Measurements from ENCODE around the gene SYK. TPM values are rescaled to one million over a fixed set of nuclear protein-coding genes. Genes with fewer than 3 reads are reported as not detected.

The SYK gene
- total RNA-seq, 1 donor from 2014 or later, result 10.7 TPM

- Mint-ChIP-seq H3K27me3 (ENCODE audit: unreplicated experiment) (no peaks in the 10 kb centered on the region), H3K27ac (ENCODE audit: unreplicated experiment) (no peak overlapping the region), H3K4me3 (ENCODE audit: unreplicated experiment) (no peak overlapping the region), H3K36me3 (ENCODE audit: unreplicated experiment) (peaks cover 6% of the 10 kb centered on the region), H3K4me1 (ENCODE audit: low read depth, unreplicated experiment) (no peaks in the 10 kb centered on the region), H3K9me3 (ENCODE audit: unreplicated experiment) (no peaks in the 10 kb centered on the region)
- no peak for DNase-seq
- no peak for TF ChIP-seq CTCF (IDR thresholded peaks at IDR 0.05; ENCODE audit: partially characterized antibody, unreplicated experiment)
These were observed 39.6 kb downstream of the SYK start for GRCh38 chr9:90841213-90841612.

GRCh38 chr9:90841615-90842014 lies 40.0 kb downstream of the SYK start:
- peaks cover 6% of the 10 kb centered on the region for H3K36me3 Mint-ChIP-seq (ENCODE audit: unreplicated experiment)

GRCh38 chr9:90842176-90842777 lies 40.7 kb downstream of the SYK start:
- Mint-ChIP-seq H3K9me3 (ENCODE audit: unreplicated experiment) (no peaks in the 10 kb centered on the region), H3K4me3 (ENCODE audit: unreplicated experiment) (no peak overlapping the region), H3K27ac (ENCODE audit: unreplicated experiment) (no peak overlapping the region), H3K4me1 (ENCODE audit: low read depth, unreplicated experiment) (no peaks in the 10 kb centered on the region), H3K36me3 (ENCODE audit: unreplicated experiment) (peaks cover 2% of the 10 kb centered on the region), H3K27me3 (ENCODE audit: unreplicated experiment) (no peaks in the 10 kb centered on the region)
- DNase-seq, result no peak
- no peak for TF ChIP-seq CTCF (IDR thresholded peaks at IDR 0.05; ENCODE audit: partially characterized antibody, unreplicated experiment)

More at GRCh38 chr9:90841615-90842014, 40.0 kb downstream of the SYK start:
- TF ChIP-seq CTCF (IDR thresholded peaks at IDR 0.05; ENCODE audit: partially characterized antibody, unreplicated experiment), result no peak
- no peaks in the 10 kb centered on the region for H3K27me3 Mint-ChIP-seq (ENCODE audit: unreplicated experiment)
- no peak for DNase-seq
- H3K9me3 Mint-ChIP-seq (ENCODE audit: unreplicated experiment), result no peaks in the 10 kb centered on the region
- no peak overlapping the region for H3K4me3 Mint-ChIP-seq (ENCODE audit: unreplicated experiment)
- H3K27ac Mint-ChIP-seq (ENCODE audit: unreplicated experiment), result no peak overlapping the region
- no peaks in the 10 kb centered on the region for H3K4me1 Mint-ChIP-seq (ENCODE audit: low read depth, unreplicated experiment)

GRCh38 chr9:90842996-90843395 lies 41.4 kb downstream of the SYK start:
- TF ChIP-seq CTCF (IDR thresholded peaks at IDR 0.05; ENCODE audit: partially characterized antibody, unreplicated experiment), result no peak
- DNase-seq, result no peak
- H3K27me3 Mint-ChIP-seq (ENCODE audit: unreplicated experiment), result no peaks in the 10 kb centered on the region
- H3K4me1 Mint-ChIP-seq (ENCODE audit: low read depth, unreplicated experiment), result no peaks in the 10 kb centered on the region
- no peak overlapping the region for H3K4me3 Mint-ChIP-seq (ENCODE audit: unreplicated experiment)
- no peaks in the 10 kb centered on the region for H3K36me3 Mint-ChIP-seq (ENCODE audit: unreplicated experiment)
- H3K27ac Mint-ChIP-seq (ENCODE audit: unreplicated experiment), result no peak overlapping the region
- no peaks in the 10 kb centered on the region for H3K9me3 Mint-ChIP-seq (ENCODE audit: unreplicated experiment)

GRCh38 chr9:90843525-90843924 lies 41.9 kb downstream of the SYK start:
- H3K4me3 Mint-ChIP-seq (ENCODE audit: unreplicated experiment), result no peak overlapping the region
- no peak for DNase-seq
- H3K36me3 Mint-ChIP-seq (ENCODE audit: unreplicated experiment), result no peaks in the 10 kb centered on the region
- no peaks in the 10 kb centered on the region for H3K4me1 Mint-ChIP-seq (ENCODE audit: low read depth, unreplicated experiment)
- H3K27ac Mint-ChIP-seq (ENCODE audit: unreplicated experiment), result no peak overlapping the region
- H3K9me3 Mint-ChIP-seq (ENCODE audit: unreplicated experiment), result peaks cover under 1% of the 10 kb centered on the region
- TF ChIP-seq CTCF (IDR thresholded peaks at IDR 0.05; ENCODE audit: partially characterized antibody, unreplicated experiment), result no peak
- no peaks in the 10 kb centered on the region for H3K27me3 Mint-ChIP-seq (ENCODE audit: unreplicated experiment)

Measured in glutamatergic neuron (in vitro differentiated cells).